Subcutaneous adipose tissue (tissue), 4 donors: ENCODE measurements around the gene SMARCA2. TPM values are rescaled to one million over a fixed set of nuclear protein-coding genes. Genes with fewer than 3 reads are reported as not detected.

ENCODE experiments used
- total RNA-seq, 4 donors: library from RNA; depleted of rRNA; stranded (reverse); fragments of >200 nt; gene quantifications; one replicate each; pipeline ENCODE4 v1.1.0, GENCODE V29; 2016
- TF ChIP-seq, protein P1 (sequence below): fragments of 450-650 bp; IDR thresholded peaks from one replicate; pipeline ENCODE4 v1.5.1; 2016; ENCODE audit warnings: low read depth, mild to moderate bottlenecking, control low read depth, antibody characterized with exemption, moderate library complexity

Gene SMARCA2
- total RNA-seq, 4 donors from 2014 or later: 116 to 186 (median 152) TPM

DNA sequence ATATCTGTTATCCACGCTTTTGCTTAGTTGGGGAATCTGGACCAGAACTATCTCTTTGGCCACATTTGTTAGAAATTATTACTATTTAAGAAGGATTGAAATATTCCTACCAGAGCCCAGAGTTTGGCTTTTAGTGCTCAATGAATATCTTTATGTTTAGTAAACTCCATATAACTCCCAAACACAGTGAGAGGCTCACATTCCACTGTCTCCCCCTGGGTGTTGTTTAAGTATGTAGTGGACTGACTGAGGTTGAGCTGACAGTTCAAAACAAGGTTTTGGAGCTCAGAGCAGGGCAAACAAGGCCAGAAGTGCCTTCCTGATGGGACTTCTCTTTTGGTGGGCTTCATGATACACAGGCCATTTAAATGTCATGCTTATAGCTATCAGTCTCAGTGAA, 216.0 kb downstream of the SMARCA2 start:
- TF ChIP-seq, protein P1, sequence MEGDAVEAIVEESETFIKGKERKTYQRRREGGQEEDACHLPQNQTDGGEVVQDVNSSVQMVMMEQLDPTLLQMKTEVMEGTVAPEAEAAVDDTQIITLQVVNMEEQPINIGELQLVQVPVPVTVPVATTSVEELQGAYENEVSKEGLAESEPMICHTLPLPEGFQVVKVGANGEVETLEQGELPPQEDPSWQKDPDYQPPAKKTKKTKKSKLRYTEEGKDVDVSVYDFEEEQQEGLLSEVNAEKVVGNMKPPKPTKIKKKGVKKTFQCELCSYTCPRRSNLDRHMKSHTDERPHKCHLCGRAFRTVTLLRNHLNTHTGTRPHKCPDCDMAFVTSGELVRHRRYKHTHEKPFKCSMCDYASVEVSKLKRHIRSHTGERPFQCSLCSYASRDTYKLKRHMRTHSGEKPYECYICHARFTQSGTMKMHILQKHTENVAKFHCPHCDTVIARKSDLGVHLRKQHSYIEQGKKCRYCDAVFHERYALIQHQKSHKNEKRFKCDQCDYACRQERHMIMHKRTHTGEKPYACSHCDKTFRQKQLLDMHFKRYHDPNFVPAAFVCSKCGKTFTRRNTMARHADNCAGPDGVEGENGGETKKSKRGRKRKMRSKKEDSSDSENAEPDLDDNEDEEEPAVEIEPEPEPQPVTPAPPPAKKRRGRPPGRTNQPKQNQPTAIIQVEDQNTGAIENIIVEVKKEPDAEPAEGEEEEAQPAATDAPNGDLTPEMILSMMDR: no peak

GRCh38 chr9:2231829-2232228, 216.7 kb downstream of the SMARCA2 start:
- TF ChIP-seq, protein P1: no peak

DNA sequence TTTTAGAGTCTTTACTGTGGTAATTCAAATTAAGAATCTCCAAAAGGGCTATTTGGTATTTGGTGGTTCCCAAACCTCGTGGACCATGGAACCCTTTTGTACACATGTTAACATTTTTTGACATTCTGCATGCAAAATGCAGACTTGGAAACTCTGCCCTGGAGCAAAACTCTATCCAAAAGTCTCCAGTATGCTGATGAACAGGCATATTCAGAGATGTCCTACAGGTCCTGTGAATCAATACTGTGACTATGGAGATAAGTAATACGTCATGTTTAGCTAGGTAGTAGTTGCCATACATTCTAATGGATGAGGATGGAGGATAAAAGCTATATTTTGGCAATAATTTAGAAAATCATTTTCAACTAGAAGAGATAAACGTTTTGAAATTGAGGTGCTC, 218.1 kb downstream of the SMARCA2 start:
- TF ChIP-seq, protein P1: no peak

- TF ChIP-seq, protein P1: no peak
Measured at GRCh38 chr9:2234371-2234893, 219.3 kb downstream of the SMARCA2 start.

DNA sequence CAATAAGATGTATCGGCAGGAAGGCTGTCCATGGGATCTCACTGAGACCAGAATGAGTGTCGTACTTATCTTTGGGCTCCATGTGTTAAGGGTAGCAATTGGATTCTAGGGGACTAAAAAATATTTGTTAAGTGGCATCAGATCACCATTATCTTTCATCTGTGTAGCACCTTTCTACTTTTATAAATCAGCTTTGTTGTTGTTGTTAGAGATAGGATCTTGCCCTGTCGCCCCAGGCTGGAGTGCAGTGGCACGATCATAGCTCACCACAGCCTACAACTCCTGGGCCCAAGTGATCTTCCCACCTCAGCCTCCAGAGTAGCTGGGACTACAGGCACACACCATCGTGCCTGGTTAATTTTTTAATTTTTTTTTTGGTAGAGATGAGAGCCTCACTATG, 220.5 kb downstream of the SMARCA2 start:
- TF ChIP-seq, protein P1: no peak

GRCh38 chr9:2236850-2237249, 221.7 kb downstream of the SMARCA2 start:
- TF ChIP-seq, protein P1: no peak

DNA sequence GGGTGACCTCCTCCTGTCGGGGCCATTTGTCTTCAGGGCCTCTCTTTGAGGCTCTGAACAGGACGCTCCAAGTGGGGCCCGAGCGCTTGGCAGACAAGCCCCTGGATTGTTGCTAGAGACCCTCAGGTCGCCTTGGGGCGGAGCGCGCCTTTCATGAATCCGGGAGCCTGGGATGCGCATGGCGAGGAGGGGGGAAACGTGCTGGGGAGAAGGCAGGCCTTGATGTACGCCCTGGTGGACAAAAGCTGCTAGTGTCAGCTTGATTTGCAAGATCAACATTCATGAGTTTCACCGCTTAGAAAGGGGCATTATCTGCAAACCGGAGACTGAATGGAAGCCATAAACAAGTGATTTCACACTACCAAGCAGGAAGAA, 226.3 kb downstream of the SMARCA2 start:
- TF ChIP-seq, protein P1: no peak
